Activated naive CD8-positive, alpha-beta T cell treated with anti-CD3 and anti-CD28 coated beads, Interleukin-2, amount 50 U/mL, for 24 hours (primary cell): ENCODE data around the gene RFTN1.
A peak's percentile ranks its signal among the peaks of the same experiment; 100 is the strongest.
"Not testable (repeated sequence)": the region's sequence is repeated elsewhere in the genome, so short reads cannot be mapped to it uniquely, and the experiment has no call there.

Source experiments
- ATAC-seq: fragments of 150-1000 bp; cut with Tn5 transposase; one replicate; pipeline ENCODE4 v1.10.0; 2021
- DNase-seq: peaks from one replicate; pipeline ENCODE4 v3.0.0; 2021
- H3K27ac Mint-ChIP-seq: one replicate; pipeline ENCODE4 v1.8.0; 2021; ENCODE audit warnings: mild to moderate bottlenecking, mixed read lengths
- H3K27me3 Mint-ChIP-seq: one replicate; pipeline ENCODE4 v1.8.0; 2021; ENCODE audit warnings: mixed read lengths
- H3K36me3 Mint-ChIP-seq: one replicate; pipeline ENCODE4 v1.8.0; 2021; ENCODE audit warnings: low read depth, mixed read lengths
- H3K4me1 Mint-ChIP-seq: one replicate; pipeline ENCODE4 v1.8.0; 2021; ENCODE audit warnings: mixed read lengths
- H3K4me3 Mint-ChIP-seq: one replicate; pipeline ENCODE4 v1.8.0; 2021; ENCODE audit warnings: mild to moderate bottlenecking, moderate library complexity, mixed read lengths
- H3K9me3 Mint-ChIP-seq: one replicate; pipeline ENCODE4 v1.8.0; 2021; ENCODE audit warnings: mixed read lengths

RFTN1 gene

GRCh38 chr3:16316847-16317560, 196.5 kb downstream of the RFTN1 start:
- peaks cover 84% of the 10 kb centered on the region for H3K36me3 Mint-ChIP-seq
- DNase-seq (no peak), ATAC-seq (no peak)
- H3K4me1 Mint-ChIP-seq: peaks cover 94% of the 10 kb centered on the region
- no peaks in the 10 kb centered on the region for H3K9me3 Mint-ChIP-seq
- H3K27me3 Mint-ChIP-seq: no peaks in the 10 kb centered on the region
- peak overlapping the region; percentile 86 for H3K27ac Mint-ChIP-seq
- no peak overlapping the region for H3K4me3 Mint-ChIP-seq

DNA sequence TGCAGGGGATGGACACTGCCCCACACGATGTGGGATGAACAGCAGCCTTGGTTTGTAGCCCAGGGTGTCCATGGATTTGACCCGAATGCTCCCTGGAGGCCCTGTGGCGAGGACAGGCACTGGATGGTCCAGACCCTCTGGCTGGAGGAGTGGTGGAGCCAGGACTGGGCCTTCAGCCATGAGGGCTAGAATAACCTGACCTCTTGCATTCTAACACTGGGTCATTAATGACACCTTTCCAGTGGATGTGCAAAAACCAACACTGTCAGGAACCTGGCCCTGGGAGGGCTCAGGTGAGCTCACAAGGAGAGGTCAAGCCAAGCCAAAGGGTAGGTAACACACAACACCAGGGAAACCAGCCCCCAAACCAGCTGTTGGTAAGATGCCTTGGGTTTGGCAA, 197.1 kb downstream of the RFTN1 start:
- Mint-ChIP-seq H3K4me1 (peaks cover 95% of the 10 kb centered on the region), H3K9me3 (no peaks in the 10 kb centered on the region), H3K4me3 (no peak overlapping the region), H3K36me3 (peaks cover 86% of the 10 kb centered on the region), H3K27me3 (no peaks in the 10 kb centered on the region), H3K27ac (peak overlapping the region; percentile 86)
- DNase-seq (no peak), ATAC-seq (no peak)

- Mint-ChIP-seq H3K27me3 (no peaks in the 10 kb centered on the region), H3K27ac (peak overlapping the region; percentile 86), H3K9me3 (no peaks in the 10 kb centered on the region), H3K4me1 (peaks cover 95% of the 10 kb centered on the region), H3K36me3 (peaks cover 83% of the 10 kb centered on the region), H3K4me3 (peak overlapping the region; percentile 21)
- DNase-seq (no peak), ATAC-seq (no peak)
Measured at GRCh38 chr3:16315623-16316022, 197.9 kb downstream of the RFTN1 start.

DNA sequence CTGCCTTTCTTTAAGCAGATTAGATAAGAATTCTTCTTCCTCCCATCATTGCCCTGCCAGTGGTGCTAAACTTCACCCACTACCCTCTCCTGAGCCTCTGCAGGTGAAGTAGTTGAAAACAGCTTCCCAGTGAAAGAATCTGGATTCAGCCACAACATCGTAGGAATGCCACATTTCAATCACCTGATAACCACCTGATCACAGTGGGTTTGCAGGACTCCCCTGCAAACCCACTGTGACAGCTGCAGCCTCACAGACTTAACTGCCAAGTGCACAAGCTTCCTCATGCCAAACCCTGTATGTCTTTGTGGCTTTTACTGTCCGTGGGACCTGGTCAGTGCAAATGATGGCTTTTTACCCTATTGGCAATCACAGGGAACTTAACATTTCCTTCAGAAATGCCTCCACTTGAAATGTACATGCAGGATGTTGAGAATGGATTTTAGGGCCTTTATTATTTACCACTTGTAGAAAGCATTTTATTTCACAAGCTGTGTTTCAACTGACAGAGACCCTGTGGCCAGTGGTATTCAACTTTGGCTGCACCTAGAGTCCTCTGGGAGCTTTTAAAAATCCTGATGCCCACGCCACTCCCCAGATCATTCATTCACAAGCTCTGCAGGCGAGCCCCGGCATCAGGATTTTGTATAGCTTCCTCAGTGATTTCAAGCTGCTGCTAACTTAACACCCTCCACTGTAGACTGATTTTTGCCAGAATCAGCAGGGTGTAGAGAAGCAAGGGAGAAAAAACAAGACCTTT, 199.4 kb downstream of the RFTN1 start:
- Mint-ChIP-seq H3K36me3 (peaks cover 77% of the 10 kb centered on the region), H3K9me3 (no peaks in the 10 kb centered on the region), H3K27me3 (no peaks in the 10 kb centered on the region), H3K4me1 (peaks cover 95% of the 10 kb centered on the region), H3K4me3 (no peak overlapping the region), H3K27ac (peak overlapping the region; percentile 33)
- ATAC-seq (no peak), DNase-seq (no peak)

DNA sequence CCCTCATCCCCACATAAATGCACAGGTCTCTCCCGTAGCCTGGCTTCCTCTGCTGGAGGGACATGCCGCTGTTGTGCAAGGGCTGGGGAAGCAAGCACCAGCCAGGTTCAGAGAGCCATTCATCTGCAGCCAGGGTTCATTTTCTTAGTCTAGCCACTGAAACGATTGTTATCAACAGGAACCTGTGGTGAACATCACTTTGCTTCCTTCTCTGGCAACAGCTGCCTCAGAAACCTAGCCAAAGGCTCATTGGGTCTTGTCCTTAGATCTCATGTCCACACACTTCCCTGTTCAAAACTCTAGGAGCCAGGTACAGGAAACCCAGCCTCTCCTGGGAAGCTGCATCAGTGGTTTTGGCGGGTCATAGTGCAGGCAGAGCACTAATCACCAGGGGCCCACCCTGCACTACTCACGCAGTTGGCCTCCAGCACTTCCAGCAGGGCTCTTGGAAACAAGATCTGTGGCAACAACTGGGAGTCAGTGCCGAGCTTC, 201.5 kb downstream of the RFTN1 start:
- DNase-seq (no peak), ATAC-seq (peak; percentile 48)
- Mint-ChIP-seq H3K27me3 (no peaks in the 10 kb centered on the region), H3K36me3 (peaks cover 74% of the 10 kb centered on the region), H3K4me1 (peaks cover 96% of the 10 kb centered on the region), H3K4me3 (peak overlapping the region; percentile 13), H3K9me3 (peaks cover 4% of the 10 kb centered on the region), H3K27ac (peak overlapping the region; percentile 85)

GRCh38 chr3:16310486-16310885, 203.0 kb downstream of the RFTN1 start:
- Mint-ChIP-seq H3K4me3 (peak overlapping the region; percentile 55), H3K4me1 (peaks cover 96% of the 10 kb centered on the region), H3K27ac (peak overlapping the region; percentile 93), H3K36me3 (peaks cover 72% of the 10 kb centered on the region)
- not testable (repeated sequence) for DNase-seq, ATAC-seq, H3K27me3 Mint-ChIP-seq, H3K9me3 Mint-ChIP-seq

- Mint-ChIP-seq H3K36me3 (peaks cover 70% of the 10 kb centered on the region), H3K9me3 (peaks cover 4% of the 10 kb centered on the region), H3K27me3 (no peaks in the 10 kb centered on the region), H3K4me1 (peaks cover 96% of the 10 kb centered on the region), H3K4me3 (peak overlapping the region; percentile 55), H3K27ac (peak overlapping the region; percentile 93)
- DNase-seq: no peak
- peak; percentile 84 for ATAC-seq
Measured at GRCh38 chr3:16309558-16309957, 203.9 kb downstream of the RFTN1 start.

DNA sequence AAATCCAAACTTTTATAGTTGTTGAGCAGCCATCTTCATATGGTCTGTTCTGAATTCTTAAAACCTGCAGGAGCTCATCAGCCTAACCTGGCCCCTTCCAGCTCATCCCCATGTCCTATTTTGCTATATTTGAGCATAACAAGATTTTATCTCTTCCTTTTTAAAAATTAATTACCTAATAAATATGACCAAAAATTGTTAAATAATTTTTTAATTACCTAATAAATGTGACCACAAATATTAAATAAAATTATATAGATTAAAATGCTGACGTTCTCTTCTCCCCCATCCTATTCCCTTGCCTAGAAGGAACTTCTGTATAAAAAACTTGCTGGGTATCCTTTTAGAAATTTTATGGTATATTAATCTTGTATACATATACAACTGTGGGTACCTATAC, 204.8 kb downstream of the RFTN1 start:
- no peak for DNase-seq
- Mint-ChIP-seq H3K36me3 (peaks cover 65% of the 10 kb centered on the region), H3K4me3 (no peak overlapping the region), H3K9me3 (peaks cover 4% of the 10 kb centered on the region), H3K27ac (peak overlapping the region; percentile 86), H3K4me1 (peaks cover 94% of the 10 kb centered on the region), H3K27me3 (no peaks in the 10 kb centered on the region)
- ATAC-seq: no peak

DNA sequence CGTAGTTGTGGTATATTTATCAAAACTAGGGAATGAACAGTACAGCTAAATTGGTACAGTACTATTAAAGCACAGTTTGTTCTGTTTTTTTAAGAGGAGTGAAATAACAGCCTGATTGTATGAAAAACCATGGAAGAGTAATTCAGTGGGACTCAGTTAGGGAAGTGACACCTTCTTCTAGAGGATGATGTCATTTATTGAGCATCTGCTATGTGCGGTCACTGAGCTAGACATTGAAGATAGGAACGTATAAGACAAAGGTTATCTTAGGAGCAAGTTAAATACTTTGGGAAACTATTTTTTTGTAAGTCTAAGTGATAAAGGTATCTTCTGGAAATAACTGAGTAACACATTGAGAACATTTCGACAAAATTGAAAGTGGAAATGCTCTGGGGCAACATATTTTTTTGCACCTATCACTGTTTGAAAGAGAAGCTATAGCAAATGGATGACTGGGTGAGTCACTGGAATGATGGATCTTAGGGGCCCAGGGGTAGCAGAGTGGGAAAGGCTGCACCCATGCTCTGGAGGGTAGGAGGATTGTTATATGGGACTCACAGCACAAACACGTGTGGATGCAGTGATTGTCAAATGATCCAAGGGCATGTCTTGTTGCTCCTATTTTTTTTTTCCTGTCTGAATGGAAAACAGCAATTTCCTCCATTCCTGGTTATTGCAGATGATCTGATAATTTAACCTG, 205.5 kb downstream of the RFTN1 start:
- H3K4me3 Mint-ChIP-seq: peak overlapping the region; percentile 48
- H3K36me3 Mint-ChIP-seq: peaks cover 65% of the 10 kb centered on the region

DNA sequence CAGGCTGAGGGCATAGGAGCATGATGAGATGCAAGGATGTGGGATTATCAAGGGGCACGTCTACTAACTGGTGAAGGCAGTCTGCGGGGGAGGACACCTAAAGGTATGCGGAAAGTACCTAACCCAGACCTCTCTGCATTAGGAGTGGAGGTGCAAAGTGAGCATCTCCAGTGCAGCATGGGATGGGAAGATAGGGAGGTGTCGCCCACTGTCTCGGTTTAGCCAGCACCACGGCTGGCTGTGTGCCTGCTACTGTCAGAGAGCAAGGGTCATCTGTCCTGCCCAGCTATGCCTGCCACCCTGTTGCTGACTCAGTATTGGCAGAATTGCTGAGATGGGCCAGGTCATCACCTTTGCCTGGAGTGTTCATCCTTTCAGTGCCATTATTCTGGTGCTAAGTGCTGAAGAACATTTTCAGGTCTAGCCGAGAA, 208.4 kb downstream of the RFTN1 start:
- Mint-ChIP-seq H3K27me3 (no peaks in the 10 kb centered on the region), H3K9me3 (peaks cover 4% of the 10 kb centered on the region), H3K4me3 (peak overlapping the region; percentile 33), H3K27ac (peak overlapping the region; percentile 86), H3K36me3 (peaks cover 65% of the 10 kb centered on the region), H3K4me1 (peaks cover 95% of the 10 kb centered on the region)
- peak; percentile 54 for DNase-seq
- peak; percentile 59 for ATAC-seq

More for the DNA sequence above, 205.5 kb downstream of the RFTN1 start:
- peaks cover 94% of the 10 kb centered on the region for H3K4me1 Mint-ChIP-seq
- DNase-seq (no peak), ATAC-seq (no peak)
- no peaks in the 10 kb centered on the region for H3K27me3 Mint-ChIP-seq
- peak overlapping the region; percentile 86 for H3K27ac Mint-ChIP-seq
- H3K9me3 Mint-ChIP-seq: peaks cover 4% of the 10 kb centered on the region

DNA sequence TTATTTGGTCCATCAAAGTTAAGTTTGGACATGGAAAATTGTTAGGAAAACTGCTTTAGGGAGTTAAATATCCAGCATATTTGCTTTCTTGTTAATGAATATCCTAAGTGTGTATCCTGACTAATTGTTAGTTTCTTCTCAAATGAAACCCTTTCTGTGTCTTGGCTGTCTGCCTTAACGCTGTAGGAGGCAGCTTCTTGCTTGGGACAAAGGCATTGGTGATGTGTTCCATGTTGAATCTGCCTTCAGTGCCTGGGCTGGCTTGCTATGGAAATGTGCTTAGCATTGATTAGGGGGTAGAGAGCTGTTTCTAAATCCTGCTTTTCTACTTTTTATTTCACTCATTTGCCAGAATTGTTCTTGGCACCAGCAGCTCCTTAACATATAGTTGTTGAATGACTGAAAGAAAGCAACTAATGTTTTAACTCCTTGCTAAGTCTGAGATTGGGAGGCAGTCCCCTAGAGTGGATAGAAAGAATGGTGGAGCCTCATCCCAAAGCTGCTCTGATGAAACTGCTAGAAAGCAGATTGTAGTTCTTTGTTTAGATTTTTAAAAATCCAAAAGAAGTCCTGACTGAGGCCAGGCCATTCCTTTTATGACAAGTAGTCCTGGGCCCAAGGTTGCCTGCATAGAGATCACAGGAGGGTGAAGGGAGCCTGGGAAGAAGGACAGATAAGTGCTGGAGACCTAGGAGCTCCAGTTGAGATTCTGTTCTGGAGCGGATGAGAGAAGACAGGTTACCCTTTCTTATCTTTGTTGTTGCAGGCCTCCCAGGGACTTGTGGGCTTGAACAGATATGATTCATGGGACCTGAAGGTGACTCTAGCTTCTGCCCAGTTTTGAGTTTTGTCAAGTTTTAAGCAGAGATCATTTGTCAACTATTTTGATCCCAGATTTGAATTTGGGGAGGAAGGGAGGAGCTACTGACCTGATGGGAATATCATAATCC, 209.2 kb downstream of the RFTN1 start:
- H3K4me3 Mint-ChIP-seq: peak overlapping the region; percentile 33
- H3K9me3 Mint-ChIP-seq: peaks cover 4% of the 10 kb centered on the region
- peak overlapping the region; percentile 86 for H3K27ac Mint-ChIP-seq
- ATAC-seq: peak; percentile 41
- peaks cover 62% of the 10 kb centered on the region for H3K36me3 Mint-ChIP-seq
- no peak for DNase-seq
- H3K27me3 Mint-ChIP-seq: no peaks in the 10 kb centered on the region
- H3K4me1 Mint-ChIP-seq: peaks cover 96% of the 10 kb centered on the region

DNA sequence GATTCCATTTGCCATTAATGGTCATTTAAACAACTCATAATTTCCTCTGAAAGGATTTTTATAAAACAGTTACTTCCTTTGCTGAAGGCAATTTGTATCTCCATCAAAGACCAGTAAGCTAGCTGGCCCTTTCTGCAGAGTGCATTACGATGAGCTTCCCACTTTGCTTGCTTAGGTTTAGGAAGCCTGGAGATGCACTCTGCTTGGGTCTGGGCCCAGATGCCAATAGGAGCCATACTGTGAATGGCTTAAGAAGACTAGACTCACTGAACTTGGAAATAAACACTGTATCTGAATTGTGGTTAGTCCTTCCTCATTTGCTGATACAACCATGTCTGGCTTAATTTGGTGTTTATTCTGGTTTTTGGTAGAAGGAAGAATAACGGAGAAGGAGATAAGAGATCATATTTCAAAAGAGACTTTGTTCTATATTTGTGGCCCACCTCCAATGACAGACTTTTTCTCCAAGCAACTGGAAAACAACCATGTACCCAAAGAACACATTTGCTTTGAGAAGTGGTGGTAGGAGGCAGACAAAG, 210.4 kb downstream of the RFTN1 start:
- H3K4me1 Mint-ChIP-seq: peaks cover 98% of the 10 kb centered on the region
- H3K4me3 Mint-ChIP-seq: peak overlapping the region; percentile 80
- H3K27ac Mint-ChIP-seq: peak overlapping the region; percentile 65
- H3K9me3 Mint-ChIP-seq: peaks cover 4% of the 10 kb centered on the region
- H3K27me3 Mint-ChIP-seq: no peaks in the 10 kb centered on the region
- DNase-seq (no peak), ATAC-seq (no peak)
- peaks cover 65% of the 10 kb centered on the region for H3K36me3 Mint-ChIP-seq

DNA sequence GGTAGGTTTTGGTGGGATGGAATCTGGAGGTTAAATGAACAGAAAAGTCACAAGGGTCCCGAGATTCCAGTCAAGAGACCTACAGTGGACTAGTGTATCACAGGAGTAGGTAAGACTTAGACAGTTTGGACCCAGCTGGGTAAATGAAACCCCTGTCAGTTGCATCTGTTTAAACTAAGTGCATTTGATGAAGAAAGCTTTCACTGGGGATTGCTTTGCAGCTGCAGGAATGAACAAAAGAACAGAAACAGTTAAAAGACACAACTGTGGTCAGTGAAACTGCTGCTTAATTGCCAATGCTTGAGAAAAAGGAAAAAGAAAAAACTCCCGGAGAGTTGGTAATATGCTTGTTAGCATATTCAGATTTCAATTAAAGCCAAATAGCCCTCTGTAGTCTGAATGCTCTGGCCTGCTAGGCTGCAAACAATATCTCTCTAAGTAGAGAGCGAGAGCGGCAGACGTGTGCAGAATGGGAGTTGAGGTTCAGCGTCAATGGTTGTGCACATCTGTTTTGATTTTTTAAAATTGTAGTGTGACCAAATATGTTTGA, 211.3 kb downstream of the RFTN1 start:
- Mint-ChIP-seq H3K36me3 (peaks cover 63% of the 10 kb centered on the region), H3K4me1 (peaks cover 98% of the 10 kb centered on the region), H3K9me3 (peaks cover under 1% of the 10 kb centered on the region), H3K27me3 (no peaks in the 10 kb centered on the region), H3K4me3 (peak overlapping the region; percentile 80), H3K27ac (peak overlapping the region; percentile 94)
- DNase-seq (no peak), ATAC-seq (no peak)
